ENCODE measurements around the gene CNPPD1.

The CNPPD1 gene

DNA sequence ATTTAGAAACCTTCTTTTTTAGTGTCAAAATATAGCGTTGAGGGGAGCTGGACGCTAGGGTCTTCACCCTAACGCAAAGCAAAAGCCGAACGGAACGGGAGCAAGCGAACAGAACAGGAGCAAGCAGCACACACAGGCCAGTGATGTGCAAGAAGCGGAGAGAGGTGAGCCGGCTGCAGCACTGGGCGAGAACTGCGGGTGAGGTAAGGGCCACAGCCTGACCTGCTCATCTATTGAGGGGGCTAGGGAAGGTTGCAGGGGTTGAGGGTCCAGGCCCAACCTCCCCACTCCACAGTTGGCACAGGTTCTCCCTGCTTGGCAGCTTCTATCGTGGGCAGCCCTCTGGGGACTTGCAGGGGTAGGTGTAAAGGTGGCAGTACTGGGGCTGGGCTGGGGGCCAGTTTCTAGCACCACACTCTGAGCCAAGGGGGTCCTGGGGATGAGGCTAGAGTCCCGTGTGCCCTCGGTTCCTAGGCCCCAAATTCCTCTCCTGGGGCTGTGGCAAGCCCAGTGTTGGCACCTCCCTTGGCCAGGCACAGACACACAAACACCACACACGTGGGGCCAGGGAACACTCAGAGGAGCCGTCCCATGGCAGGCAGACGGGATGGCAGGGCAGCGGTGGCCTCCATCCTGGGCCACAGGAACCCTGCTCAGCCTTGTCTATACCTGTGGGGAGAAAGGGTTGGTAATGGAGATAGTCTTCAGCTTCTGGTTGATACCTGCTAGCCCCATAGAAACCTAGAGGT, 43.2 kb upstream of the CNPPD1 start:
- POLR2A ChIA-PET (ENCODE audit: low non-redundant PET) = interaction anchor here (0.7 to 1.5 kb wide), 2 partner anchors 13 to 17 kb away, joined by 6 to 11 read pairs; partner anchors contain the start of gene ZFAND2B
- TF ChIP-seq, protein P1, sequence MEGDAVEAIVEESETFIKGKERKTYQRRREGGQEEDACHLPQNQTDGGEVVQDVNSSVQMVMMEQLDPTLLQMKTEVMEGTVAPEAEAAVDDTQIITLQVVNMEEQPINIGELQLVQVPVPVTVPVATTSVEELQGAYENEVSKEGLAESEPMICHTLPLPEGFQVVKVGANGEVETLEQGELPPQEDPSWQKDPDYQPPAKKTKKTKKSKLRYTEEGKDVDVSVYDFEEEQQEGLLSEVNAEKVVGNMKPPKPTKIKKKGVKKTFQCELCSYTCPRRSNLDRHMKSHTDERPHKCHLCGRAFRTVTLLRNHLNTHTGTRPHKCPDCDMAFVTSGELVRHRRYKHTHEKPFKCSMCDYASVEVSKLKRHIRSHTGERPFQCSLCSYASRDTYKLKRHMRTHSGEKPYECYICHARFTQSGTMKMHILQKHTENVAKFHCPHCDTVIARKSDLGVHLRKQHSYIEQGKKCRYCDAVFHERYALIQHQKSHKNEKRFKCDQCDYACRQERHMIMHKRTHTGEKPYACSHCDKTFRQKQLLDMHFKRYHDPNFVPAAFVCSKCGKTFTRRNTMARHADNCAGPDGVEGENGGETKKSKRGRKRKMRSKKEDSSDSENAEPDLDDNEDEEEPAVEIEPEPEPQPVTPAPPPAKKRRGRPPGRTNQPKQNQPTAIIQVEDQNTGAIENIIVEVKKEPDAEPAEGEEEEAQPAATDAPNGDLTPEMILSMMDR (conservative IDR thresholded peaks at IDR 0.05; ENCODE audit: low read depth) = no peak
- CTCF ChIA-PET = interaction anchor here (0.6 kb wide), 1 partner anchor 357 kb away, joined by 3 read pairs; no protein-coding TSS in a partner anchor
- peak overlapping the region; percentile 99 for H3K27ac ChIP-seq
- no peak for DNase-seq (ENCODE audit: low spot score)

DNA sequence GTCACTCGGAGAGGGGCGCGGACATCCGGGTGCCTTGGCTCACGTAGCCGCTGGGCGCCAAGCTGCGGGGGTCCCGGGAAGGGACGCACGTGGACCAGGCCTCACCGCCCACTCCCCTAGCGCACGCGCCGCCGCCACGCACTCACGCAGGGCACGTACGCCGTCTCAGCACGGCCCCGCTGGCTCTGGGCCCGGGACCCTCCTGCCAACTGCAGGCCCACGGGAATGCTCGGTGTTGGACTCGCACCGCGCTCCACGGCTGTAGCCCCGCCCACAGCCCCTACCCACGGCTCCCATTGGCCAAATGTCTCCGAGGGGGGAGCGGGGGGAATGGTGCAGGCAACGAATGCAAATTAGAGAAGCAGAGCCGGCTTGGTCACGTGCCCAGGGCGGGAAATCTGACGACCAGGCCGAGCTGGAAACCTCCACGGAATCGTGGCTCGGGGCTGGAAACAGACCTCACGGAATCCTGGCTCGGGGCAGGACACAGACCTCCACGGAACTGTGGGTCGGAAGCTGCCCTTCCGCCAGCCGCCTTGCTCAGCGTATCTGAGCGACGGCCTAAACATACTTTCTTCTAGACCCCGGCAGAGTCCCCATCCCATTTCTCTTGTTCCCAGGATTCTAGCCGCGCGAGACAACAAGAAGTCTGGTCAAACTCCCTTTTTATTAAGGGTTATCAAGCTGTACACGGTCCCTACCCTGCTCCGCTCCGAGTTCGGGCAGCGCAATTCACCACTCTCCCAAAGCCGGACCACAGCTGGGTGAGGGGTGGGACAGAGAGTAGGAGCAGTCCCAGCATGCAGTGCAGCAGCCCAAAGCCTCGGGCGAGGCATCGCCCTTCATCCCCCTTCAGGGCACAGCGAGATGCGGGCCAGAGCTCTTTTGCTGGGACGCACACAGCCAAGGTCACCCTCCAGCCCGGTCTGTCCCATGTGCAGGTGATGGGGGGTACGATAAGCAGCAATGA, 42.3 kb upstream of the CNPPD1 start, which contains the start of gene ABCB6:
Gene ABCB6, minus strand, starts transcription at position 227 of the 970 bp plus-strand sequence. CDS start 285 bp downstream, outside the sequence.
- TF ChIP-seq, protein P1 (conservative IDR thresholded peaks at IDR 0.05; ENCODE audit: low read depth) = no peak
- H3K27ac ChIP-seq = peak within 1 kb of the TSS; percentile 99
- POLR2A ChIA-PET (ENCODE audit: low non-redundant PET) = interaction anchor here (1.5 kb wide), 1 partner anchor 12 kb away, joined by 6 read pairs; the partner anchor contains the start of gene ZFAND2B
- DNase-seq (ENCODE audit: low spot score) = peak; percentile 94
- CTCF ChIA-PET = interaction anchor here (0.6 to 1.8 kb wide), 5 partner anchors 11 to 358 kb away, joined by 3 to 17 read pairs (median 3); partner anchors contain the start of genes ANKZF1 and ATG9A

DNA sequence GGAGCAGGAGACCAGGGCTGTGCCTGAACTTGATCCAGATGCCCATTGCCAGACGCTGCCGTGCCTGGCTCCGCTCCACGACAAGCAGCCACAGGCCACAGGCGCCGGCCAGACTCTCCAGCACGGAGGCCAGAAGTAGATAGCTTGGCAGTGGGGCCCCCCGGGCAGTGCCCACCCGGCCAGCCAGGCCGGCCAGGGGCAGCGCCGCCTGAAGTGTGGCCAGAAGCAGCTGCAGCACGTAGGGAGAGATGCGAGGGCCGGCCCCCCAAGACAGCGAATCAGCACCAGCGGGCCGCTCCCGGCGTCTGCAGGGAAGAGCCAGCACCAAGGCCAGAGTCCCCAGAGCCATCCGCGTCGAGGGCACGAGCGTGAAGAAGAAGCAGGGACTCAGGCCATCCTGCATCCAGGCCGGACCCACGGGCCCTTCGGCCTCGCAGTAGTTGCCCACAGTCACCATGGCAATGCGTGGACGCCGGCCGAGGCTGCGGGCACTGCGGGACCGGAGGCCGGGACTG, 41.5 kb upstream of the CNPPD1 start:
- ChIA-PET POLR2A (ENCODE audit: low non-redundant PET) (interaction anchor here (1.4 to 1.5 kb wide), 2 partner anchors 12 to 42 kb away, joined by 5 to 6 read pairs; partner anchors contain the start of genes CNPPD1 and ZFAND2B), CTCF (interaction anchor here (0.6 to 1.8 kb wide), 4 partner anchors 11 to 76 kb away, joined by 3 to 17 read pairs (median 4); partner anchors contain the start of genes ANKZF1 and ATG9A)
- TF ChIP-seq, protein P1 (conservative IDR thresholded peaks at IDR 0.05; ENCODE audit: low read depth) = no peak
- peak; percentile 69 for DNase-seq (ENCODE audit: low spot score)
- H3K27ac ChIP-seq = peak overlapping the region; percentile 99

DNA sequence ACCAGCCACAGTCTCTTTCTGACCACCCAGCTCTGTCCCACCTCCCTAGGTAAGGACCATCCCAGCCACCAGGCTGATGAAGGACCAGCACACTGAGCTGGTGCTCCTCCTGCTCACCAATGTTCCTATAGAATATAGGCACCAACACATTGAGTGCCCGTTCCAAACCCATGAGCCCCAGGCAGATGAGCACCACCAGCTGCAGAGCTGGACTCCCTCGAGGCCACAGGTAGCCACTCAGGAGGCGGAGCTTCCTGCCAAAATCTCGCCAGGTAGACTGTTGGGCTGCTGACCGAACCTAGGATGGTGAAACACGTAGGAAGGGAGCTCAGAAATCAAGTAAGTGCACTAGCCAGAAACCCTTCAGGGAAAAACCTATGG, 39.8 kb upstream of the CNPPD1 start:
- POLR2A ChIA-PET (ENCODE audit: low non-redundant PET) = no interaction called here
- CTCF ChIA-PET = interaction anchor here (0.7 kb wide), 1 partner anchor 13 kb away, joined by 3 read pairs; the partner anchor contains the start of gene ANKZF1

DNA sequence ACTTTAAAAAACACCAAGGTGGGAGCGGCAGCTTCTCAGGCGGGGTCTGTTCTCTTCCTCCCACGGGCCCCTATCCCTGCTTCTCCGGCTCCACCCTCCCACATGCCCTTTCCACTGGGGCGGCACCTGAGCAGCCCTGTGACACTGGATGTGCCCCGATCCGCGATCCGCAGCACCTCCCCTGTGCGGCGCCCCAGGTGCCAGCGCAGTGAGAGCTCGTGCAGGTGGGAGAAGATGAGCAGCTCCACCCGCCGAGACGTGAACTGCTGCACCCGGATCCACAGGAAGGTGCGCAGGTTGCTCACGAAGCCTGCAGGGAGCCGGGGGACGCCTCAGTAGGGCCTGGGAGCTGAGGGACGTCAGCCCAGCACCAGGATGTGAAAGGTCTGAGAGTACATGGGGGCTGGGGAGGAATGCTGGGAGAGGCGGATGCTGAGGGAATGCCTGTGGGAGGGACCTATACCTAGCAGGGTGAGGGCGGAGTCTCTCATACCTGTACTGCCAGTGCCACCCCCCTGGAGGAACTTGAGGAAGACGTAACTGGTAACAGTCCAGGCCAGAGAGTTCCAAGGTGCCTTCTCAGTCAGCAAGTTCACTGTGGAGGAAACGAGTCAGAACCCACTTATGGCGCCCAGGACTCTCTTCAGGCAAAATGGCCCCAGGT, 39.3 kb upstream of the CNPPD1 start:
- H3K27ac ChIP-seq = peak overlapping the region; percentile 99

More for the DNA sequence above, 39.8 kb upstream of the CNPPD1 start:
- DNase-seq (ENCODE audit: low spot score) = no peak
- TF ChIP-seq, protein P1 (conservative IDR thresholded peaks at IDR 0.05; ENCODE audit: low read depth) = no peak
- H3K27ac ChIP-seq = peak overlapping the region; percentile 99

More for the DNA sequence above, 39.3 kb upstream of the CNPPD1 start:
- ChIA-PET POLR2A (ENCODE audit: low non-redundant PET) (no interaction called here), CTCF (interaction anchor here (0.7 kb wide), 1 partner anchor 14 kb away, joined by 3 read pairs; the partner anchor contains the start of gene ANKZF1)
- TF ChIP-seq, protein P1 (conservative IDR thresholded peaks at IDR 0.05; ENCODE audit: low read depth) = no peak
- no peak for DNase-seq (ENCODE audit: low spot score)

Measured in RWPE1 (cell line).